Fibroblast of skin of abdomen (primary cell): ENCODE results near the gene LRWD1.
"Not testable (repeated sequence)": the region's sequence is repeated elsewhere in the genome, so short reads cannot be mapped to it uniquely, and the experiment has no call there.

Source experiments
- DNase-seq: peaks from one replicate; pipeline ENCODE4 v3.0.0-alpha.2; 2013

The LRWD1 gene

DNA sequence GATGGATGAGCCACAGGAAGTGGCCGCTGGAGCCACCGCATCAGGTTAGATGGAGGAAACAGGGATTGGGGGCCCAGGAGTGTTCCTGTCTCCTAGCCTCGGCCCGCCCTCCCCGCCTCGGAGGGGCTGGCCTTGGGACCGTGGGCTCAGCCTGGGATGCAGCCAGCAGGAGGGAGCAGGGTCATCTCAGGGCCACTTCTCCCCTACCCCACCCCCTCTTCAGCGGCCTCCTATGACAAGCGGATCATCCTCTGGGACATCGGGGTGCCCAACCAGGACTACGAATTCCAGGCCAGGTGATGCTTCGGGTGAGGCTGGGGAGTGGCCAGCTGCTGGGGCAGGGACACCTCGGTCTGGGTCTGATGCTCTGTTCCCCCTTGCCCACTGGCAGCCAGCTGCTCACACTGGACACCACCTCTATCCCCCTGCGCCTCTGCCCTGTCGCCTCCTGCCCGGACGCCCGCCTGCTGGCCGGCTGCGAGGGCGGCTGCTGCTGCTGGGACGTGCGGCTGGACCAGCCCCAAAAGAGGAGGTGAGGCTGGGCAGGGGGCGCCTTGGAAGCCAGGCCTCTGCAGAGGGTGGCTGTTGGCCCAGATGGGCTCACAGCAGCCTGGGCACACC lies 4.7 kb downstream of the LRWD1 start:
- no peak for DNase-seq

DNA sequence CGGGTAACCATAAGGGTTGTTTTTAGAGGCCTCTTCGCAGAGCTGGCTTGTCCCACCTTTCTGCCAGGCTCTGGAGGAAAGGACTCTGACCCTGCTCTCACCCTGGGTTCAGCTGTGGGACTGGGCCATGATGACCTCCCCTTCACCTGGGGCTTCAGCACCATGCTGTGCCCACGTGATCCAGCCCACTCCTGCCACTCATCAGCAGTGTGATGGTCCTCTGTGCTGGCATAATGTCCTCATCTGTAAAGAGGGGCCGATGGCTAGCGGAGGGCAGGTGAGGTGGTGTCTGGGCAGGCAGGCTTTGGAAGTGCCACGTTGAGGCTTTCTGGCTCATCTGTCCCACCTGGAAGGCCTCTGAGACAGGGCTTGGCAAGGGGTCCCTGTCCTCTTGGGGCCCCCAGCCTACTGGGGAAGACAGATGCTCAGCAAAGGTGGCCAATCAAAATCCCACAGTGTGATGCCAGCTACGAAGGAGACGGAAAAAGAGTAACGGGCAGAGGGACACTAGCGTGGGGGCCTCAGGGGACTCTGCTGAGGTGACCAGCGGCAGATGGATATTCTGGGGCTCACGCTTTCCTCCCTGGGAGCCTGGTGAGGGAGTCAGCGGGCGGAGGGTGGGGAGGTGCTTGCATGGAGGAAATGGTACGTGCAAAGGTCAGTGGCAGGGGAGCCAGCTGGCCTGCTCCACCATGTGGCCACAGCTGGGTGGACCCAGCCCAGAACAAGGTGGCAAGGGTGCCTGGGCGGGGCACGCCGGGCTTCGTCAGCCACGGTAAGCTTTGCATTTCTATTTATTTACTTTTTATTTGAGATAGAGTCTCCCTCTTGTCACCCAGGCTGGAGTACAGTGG lies 5.4 kb downstream of the LRWD1 start:
- no peak for DNase-seq

DNA sequence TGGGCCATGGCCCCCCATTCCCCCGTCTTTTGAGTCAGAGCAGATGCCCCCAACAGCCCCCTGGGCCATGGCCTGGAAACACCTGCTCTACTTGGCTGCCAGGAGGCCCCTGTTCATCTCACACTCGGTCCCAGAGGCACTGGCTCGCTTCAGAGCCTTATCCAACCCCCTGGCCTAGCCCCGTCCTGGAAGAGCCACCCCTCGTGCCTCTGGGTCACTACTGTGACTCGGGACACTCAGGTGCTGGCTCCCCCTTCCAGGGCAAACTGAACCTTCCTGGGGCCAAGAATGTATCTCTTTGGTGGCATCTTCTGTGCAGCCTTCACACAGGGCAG lies 7.0 kb downstream of the LRWD1 start:
- no peak for DNase-seq

DNA sequence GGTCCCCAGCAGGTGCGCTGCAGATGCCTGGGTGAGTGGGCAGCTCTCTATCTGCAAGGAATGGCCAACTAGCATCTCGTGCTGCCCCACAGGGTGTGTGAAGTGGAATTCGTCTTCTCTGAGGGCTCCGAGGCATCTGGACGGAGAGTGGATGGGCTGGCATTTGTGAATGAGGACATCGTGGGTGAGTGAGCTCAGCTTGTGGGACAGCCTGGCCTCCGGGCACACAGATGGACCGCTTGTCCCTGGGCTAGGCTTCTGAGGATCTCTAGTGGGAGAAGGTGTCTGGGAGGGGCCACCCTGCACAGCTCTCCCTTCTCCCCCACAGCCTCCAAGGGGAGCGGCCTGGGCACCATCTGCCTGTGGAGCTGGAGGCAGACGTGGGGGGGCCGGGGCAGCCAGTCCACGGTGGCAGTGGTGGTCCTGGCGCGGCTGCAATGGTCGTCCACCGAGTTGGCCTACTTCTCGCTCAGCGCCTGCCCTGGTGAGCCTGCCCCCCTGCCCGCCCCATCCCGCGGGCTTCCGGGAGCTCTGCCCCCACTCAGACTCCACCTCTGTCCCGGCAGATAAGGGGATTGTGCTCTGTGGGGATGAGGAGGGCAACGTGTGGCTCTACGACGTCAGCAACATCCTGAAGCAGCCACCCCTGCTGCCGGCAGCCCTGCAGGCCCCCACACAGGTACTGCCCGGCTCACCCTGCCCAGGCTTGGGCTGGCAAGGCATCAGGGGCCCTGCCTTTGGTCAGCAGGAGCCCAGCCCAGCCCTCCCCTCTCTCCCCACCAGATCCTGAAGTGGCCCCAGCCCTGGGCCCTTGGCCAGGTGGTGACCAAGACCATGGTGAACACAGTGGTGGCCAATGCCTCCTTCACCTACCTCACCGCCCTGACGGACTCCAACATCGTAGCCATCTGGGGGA lies 7.6 kb downstream of the LRWD1 start:
- DNase-seq: no peak

DNA sequence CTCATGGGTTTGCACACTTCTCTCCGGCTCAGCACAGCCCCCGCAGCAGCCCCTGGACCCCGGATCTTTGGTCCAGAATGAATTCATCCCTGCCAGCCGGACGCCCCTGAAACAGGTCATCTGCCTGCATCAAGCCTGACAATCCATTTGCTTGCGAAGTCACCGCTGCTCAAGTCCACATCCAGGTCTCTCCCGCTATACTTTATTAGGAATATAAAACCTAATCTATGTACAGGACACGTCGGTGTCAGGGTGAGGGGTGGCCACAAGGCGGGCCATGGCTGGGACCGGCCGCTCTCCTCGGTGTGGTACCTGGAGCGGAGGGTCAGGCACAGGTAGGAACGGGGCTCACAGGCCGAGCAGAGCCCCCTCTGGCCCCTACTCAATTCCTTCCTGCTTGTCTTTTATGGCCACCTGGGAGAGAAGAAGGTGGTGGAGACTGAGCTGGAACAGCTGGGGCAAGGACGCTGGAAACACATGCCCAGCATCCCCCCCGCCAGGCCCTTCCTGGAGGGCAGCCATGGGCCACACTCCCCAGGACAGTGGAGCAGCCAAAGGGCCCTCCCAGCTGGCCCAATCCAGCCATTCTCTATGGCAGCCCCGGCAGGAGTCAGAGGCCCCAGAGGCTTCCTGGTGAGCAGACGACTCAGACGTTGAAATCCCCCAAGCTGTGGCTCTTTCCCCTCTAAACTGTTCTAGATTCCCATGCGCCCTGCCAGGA lies 8.6 kb downstream of the LRWD1 start:
- no peak for DNase-seq

DNA sequence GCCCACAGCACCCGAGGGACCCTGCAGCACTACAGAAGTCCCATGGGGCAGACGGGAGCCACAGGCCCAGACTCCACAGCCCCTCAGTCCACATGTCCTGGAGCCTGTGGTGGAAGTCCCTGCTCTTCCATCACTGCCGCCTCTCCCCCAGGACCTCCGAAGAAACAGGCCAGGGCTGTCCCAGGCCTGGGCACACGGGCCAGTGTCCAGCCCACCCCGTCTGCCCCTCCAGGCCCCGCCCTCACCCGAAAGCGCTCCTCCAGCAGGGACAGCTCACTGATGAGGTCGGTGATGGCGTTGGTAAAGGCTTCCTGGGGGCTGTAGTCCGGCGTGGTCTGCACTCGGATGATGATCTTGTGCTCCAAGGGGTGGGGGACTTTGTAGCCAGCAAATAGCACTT lies 9.3 kb downstream of the LRWD1 start:
- not testable (repeated sequence) for DNase-seq

DNA sequence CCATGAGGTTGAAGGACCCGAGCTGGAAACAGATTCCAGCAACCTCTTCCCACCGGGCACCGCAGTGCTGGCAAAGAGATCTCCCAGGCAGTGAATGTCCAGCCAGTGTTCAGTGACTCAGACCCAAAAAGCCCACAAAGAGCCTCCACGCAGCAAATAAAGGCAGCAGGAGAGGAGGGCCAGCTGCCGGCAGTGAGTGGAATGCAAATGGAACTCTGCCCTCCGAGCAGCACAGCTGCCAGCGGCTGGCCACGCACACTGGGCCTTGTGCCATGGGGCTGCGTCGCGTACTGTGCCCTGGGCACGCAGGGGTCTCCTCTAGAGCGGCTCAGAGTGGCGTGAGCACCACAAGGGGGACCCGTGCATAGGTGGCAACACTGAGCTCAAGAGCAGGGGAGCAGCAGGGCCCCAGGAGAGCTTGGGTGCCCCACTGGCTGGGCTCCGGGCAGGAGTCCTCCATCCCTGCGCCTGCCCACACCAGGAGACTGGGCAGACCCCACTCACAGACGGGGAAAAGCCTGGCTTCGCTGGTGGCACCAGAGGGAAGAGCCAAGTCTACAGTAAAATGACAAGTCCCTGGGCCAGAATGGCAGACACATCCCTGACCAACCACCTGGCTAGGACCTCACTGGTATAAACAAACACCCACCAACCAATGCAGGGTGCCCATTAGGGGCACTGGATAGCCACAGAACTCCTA lies 10.1 kb downstream of the LRWD1 start:
- not testable (repeated sequence) for DNase-seq

DNA sequence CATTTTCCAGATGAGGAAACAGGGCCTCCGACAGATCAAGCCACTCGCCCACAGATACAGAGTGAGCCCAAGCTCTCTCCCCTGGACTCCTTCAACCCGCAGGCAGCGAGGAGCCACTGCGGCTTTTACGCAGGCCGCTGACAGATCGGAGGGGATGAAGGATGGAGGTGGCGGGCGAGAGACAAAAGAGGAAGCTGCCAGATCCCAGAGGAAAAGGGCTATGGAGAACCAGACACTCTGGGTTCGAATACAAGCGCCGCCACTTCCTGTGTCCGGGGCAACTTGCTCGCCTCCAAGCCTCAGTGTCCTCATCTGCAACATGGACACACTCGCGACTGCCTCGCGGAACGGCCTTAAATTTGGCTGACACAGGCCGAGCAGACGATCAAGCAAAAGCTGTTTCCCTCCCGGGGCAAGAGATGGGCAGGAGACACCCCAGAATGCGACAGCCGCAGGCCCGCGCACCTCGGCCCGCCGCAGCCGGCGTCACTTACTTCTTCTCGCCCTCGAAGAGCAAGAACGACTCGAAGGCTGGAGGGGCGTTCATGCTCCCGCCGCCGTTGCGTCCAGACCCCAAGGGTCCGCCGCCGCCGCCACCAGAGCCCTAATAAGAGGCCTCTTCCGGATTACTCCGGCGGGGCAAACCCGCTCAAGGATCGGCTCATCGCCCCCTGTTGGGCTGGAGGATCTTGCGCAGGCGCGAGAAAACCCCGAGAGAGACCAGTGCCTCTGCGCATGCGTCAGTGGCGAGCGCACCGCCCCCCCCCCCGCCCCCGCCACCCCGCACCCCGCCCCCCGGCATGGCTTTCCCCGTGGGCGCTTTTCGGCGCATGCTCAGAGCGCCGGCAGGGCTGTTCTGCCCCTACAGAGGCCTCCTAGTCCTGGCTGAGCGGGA lies 13.8 kb downstream of the LRWD1 start, which contains the start of gene POLR2J:
TSS of gene POLR2J (minus strand) at position 609 of the 895 bp plus-strand sequence. CDS start at position 547, 62 bp downstream.
- DNase-seq: peak; percentile 73

DNA sequence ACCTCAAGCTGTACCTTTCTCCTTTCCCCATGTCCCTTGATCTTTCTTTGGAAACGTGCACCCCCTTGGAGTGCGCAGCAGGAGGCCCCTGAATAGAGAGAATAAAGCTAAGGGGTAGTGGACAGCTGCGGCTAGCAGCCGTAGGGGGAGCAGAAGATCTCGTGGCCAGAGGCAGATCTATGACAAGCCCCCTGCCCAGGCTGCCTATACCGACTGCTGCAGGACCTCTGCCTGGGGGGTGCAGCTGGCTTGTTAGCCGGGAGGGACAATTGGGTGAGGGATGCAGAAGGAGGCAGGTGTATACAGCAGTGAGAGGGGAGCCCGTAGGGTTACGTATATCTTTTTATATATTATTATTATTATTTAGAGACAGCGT lies 14.4 kb downstream of the LRWD1 start:
- not testable (repeated sequence) for DNase-seq

DNA sequence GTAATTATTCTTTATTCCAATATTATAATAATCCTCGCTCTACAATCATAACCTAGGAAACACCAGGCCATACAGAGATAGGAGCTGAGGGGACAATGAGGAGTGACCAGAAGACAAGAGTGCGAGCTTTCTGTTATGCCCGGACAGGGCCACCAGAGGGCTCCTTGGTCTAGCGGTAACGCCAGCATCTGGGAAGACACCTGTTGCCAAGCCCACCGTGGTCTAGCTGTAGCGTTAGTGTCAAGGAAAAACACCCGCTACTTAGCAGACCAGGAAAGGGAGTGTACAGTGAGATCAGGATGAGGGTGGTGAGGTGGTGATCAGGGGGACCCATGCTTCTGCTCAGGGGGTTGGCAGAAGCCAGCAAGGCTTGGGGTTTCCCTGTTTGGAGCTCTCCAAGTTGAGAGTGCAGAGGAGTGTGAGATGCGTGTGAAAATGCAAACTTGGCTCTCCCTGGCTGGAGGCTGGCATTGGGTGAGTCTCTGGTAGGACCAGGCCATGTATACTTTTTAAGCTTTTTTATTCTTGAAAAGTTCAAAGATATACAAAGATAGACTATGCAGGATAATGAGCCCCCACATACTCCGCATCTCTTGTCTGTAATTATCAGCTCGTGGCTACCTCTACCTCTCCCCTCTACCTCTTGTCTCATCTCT lies 15.3 kb downstream of the LRWD1 start:
- not testable (repeated sequence) for DNase-seq

DNA sequence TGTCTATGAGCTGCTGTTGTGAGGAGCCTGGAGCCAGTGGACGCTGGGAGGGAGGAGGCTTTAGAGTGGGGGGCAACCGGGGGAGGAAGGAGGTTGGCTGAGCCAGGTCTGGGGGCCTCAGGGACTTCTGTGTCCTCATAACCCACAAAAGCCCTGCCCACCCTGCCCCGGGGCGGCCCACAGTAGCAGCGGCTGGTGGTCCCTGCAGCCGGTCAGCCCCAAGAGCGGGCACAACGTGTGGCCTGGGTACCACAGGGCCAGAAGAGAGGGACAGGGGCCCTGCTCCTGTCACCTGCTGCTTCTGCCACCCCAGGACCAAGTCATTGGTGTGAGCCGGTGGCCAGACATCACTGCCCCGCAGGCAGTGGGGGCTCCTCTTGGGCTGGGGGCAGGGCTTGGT lies 17.2 kb downstream of the LRWD1 start:
- DNase-seq: not testable (repeated sequence)

DNA sequence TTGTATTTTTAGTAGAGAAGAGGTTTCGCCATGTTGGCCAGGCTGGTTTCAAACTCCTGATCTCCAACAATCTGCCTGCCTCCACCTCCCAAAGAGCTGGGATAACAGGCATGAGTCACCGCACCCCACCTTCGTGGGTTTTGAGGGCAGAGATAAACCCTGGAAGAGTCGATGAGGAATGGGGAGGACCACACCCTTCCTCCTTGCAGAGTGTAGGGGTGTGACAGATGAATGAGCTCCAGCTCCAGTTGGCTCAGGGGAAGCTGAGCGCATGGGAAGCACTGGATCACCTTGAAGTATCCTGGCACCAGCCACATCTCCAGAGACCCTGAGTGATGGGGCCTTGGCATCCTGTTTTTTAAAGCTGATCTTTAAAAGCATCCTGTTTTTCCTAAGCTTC lies 19.5 kb downstream of the LRWD1 start:
- not testable (repeated sequence) for DNase-seq

DNA sequence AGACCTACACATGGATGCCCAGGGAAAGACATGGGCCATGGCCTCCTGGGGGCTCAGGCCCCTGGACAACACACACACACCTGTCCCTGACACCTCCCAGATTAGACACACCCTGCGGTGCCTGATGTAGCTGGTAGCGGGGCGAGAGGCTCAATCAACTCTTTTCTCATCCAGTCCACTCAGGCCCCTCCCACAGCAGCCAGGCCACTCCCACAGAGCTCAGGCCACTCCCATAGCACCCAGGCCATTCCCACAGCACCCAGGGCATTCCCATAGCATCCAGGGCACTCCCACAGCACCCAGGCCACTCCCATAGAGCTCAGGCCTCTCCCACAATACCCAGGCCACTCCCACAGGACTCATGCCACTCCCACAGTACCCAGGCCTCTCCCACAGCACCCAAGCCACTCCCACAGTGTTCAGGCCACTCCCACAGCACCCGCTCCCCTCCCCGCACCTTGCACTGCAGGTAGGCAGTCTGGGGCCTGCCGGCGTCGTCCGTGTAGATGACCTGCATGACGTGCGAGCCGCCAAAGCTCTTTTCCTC lies 25.8 kb downstream of the LRWD1 start:
- DNase-seq: not testable (repeated sequence)

DNA sequence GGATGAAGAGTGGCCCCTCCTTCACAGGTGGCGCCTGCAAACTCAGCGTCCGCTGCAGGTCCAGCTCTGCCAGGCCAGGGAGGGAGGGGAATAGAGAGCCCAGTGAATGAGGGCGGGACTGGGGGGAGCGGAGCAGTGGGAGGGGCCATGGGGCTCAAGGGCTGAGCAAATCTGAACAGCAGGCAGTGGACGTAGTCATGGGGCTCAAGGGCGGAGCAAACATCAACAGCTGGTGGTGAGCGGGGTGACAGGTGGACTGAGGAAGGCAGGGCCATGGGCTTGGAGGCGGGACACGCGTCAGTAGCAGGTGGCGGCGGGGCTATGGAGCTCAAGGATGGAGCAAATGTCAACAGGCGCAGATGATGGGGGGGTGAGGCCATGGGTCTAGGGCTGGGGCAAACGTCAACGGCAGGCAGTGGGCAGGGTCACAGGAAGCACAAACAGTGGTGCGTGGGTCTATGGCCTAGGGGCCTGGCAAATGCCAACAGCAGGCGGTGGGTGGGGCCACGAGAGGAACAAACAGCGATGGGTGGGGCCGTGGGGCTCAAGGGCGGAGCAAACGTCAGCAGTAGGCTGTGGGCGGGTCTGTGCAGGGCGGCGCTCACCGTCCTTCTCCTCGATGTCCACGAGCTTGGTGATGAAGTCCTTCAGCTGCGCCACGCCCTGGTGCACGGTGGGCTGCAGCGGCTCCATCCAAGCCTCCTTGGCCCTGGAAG lies 28.6 kb downstream of the LRWD1 start:
- DNase-seq: not testable (repeated sequence)

DNA sequence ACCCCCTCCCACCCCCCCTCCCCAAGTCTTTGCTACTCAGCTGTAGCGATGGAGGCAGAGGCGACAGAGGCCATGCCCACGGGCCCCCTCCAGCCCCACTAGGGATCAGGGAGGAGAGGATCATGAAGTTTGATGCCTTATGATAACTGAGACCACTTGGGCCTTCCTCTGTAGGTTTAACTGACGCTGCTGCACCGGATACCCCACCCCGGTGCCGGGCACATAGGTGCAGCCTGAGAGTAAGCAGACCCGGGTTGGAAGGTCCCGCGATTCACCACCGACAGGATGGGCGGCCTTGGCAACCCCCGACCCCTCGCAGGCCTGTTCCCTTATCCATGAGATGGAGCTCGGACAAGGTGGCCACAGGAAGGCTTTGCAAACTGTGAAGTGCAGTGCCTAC lies 29.2 kb downstream of the LRWD1 start:
- not testable (repeated sequence) for DNase-seq

DNA sequence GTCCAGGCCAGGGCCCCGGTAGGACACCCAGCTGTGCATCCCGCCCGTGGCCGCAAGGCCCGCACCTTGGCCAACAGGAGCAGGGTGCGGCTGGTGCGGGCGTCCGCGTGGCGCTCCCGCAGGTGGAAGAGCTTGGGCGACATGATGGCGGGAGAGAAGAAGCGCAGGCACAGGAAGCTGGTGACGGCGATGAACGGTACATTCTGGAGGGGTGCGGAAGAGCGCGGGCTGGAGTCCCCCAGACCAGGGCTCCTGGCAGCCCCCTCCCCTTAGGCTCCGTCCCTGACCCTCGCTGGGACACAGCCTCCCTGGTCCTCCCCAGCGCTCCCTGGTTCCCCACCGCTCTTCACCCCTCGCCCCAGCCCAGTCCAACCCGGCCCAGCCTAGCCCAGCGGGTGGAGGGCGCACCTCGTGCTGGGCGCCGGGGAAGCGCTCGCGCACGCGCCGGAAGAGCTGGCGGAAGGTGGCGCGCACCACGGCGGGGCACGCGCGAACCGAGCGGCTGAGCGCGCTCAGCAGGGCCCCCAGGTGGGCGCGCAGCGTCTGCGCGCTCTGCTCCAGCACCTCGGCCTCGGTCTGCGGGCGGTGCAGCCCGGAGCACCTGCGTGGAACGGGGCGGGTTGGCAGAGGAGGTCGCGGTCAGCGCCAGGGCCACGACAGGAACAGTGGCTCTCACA lies 29.8 kb downstream of the LRWD1 start:
- not testable (repeated sequence) for DNase-seq

DNA sequence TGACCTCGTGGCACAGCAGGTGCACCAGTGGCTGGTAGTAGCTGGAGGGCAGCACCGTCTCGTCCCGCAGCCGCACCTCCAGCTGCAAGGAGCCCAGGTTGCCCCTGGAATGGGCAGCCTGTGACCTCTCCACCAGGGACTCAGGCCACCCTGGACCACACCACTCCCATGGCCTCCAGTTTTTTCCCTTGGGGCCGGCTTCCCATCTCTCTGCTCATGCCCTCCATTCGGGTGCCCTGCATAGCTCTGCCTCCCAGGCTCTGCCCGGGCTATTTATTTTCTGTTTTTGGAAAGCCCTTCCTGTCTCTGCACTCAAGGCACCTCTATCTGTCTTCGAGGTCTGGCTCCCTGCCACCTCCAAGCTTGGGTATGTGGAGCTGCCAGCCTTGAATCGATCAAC lies 32.1 kb downstream of the LRWD1 start:
- DNase-seq: not testable (repeated sequence)

DNA sequence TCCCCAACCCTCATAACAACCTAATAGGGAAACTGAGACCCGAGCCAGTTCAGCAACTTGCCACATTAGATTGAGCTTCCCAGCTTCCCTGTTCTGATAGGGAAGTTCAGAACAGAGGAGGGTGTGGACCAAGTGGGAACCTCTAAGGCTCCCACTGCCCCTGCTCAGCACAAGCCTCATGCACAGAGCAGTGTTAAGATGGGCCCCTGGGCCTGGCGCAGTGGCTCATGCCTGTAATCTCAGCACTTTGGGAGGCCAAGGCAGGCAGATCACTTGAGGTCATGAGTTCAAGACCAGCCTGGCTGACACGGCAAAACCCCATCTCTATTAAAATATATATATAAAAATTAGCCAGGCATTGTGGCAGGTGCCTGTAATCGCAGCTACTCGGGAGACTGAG lies 32.5 kb downstream of the LRWD1 start:
- not testable (repeated sequence) for DNase-seq
